ENCODE measurements around the gene TENT4A.

- TF ChIP-seq CTCF (IDR thresholded peaks at IDR 0.05) (no peak), POLR2A (IDR thresholded peaks at IDR 0.05) (no peak)
Measured at GRCh38 chr5:6674886-6675285, 38.3 kb upstream of the TENT4A start.

Measured in esophagus squamous epithelium (tissue), 4 donors.